Measurements from ENCODE around the gene NEO1. TPM values are rescaled to one million over a fixed set of nuclear protein-coding genes. Genes with fewer than 3 reads are reported as not detected.
A peak's percentile ranks its signal among the peaks of the same experiment; 100 is the strongest.

NEO1 gene
- polyA plus RNA-seq, 2 of the 4 experiments (the other 2 are of a cell fraction) = 29.1 to 30.3 TPM

DNA sequence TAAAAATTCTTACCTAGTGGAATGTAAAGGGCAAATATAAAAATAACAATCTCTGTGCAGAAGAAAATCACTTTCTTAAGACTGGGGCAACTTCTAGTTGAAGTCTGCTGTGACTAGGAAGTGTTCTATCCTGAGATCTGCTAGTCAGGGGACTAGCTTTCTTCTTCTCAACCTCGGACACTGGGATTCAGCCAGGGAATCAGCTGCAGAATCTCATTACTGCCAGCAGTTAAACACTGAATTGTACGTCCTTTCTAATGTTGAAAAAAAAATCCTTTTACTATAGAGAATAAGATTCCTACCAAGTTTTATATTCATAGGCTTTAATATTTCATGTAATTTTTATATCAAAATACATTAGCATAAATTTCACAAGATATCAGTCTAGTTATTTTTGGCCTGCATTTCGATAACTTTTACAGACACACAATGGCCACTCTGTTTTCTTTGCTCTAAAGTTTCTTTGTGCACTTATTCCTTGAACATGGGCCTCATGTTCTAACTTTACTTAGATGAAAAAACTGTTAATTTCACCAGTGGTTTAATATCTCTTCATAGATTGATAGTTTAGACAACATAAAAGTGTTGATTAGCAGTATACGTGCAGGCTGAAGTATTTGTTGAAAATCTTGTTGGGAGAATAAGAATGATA is 2.6 kb upstream of the NEO1 start:
- 90% methylated on average over 4 of the region's 4 CpGs for WGBS (ENCODE audit: missing lambda C conversion rate)
- H3K4me3 ChIP-seq = no peak overlapping the region
- CTCF ChIA-PET = interaction anchor here (1.2 to 2.0 kb wide), 2 partner anchors 12 to 254 kb away, joined by 3 to 4 read pairs; no protein-coding TSS in a partner anchor
- no peak for TF ChIP-seq HOXA7 (CRISPR knock-in tag; IDR thresholded peaks at IDR 0.05)
- no peak for TF ChIP-seq NFE2L2 (conservative IDR thresholded peaks at IDR 0.05; ENCODE audit: low read length)
- TF ChIP-seq EP300 (IDR thresholded peaks at IDR 0.05) = no peak
- no peak for TF ChIP-seq ZSCAN20 (CRISPR knock-in tag; IDR thresholded peaks at IDR 0.05)
- TF ChIP-seq, protein P1, sequence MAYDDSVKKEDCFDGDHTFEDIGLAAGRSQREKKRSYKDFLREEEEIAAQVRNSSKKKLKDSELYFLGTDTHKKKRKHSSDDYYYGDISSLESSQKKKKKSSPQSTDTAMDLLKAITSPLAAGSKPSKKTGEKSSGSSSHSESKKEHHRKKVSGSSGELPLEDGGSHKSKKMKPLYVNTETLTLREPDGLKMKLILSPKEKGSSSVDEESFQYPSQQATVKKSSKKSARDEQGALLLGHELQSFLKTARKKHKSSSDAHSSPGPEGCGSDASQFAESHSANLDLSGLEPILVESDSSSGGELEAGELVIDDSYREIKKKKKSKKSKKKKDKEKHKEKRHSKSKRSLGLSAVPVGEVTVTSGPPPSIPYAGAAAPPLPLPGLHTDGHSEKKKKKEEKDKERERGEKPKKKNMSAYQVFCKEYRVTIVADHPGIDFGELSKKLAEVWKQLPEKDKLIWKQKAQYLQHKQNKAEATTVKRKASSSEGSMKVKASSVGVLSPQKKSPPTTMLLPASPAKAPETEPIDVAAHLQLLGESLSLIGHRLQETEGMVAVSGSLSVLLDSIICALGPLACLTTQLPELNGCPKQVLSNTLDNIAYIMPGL (CRISPR knock-in tag; IDR thresholded peaks at IDR 0.05; ENCODE audit: borderline replicate concordance) = no peak
- no peak for TF ChIP-seq FOSL2 (IDR thresholded peaks at IDR 0.05)
- no peak for TF ChIP-seq FOSL2 (CRISPR knock-in tag; IDR thresholded peaks at IDR 0.05)
- TF ChIP-seq, protein P2, sequence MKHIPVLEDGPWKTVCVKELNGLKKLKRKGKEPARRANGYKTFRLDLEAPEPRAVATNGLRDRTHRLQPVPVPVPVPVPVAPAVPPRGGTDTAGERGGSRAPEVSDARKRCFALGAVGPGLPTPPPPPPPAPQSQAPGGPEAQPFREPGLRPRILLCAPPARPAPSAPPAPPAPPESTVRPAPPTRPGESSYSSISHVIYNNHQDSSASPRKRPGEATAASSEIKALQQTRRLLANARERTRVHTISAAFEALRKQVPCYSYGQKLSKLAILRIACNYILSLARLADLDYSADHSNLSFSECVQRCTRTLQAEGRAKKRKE (CRISPR knock-in tag; IDR thresholded peaks at IDR 0.05; ENCODE audit: low read depth) = no peak
- no peak for TF ChIP-seq GATA3 (IDR thresholded peaks at IDR 0.05; ENCODE audit: borderline replicate concordance)
- TF ChIP-seq, protein P3, sequence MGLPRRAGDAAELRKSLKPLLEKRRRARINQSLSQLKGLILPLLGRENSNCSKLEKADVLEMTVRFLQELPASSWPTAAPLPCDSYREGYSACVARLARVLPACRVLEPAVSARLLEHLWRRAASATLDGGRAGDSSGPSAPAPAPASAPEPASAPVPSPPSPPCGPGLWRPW (IDR thresholded peaks at IDR 0.05) = no peak
- TF ChIP-seq MAFK (IDR thresholded peaks at IDR 0.05; ENCODE audit: partially characterized antibody) = no peak
- no peak for TF ChIP-seq TP53 (CRISPR knock-in tag; IDR thresholded peaks at IDR 0.05)
- no peak for TF ChIP-seq EHMT2 (IDR thresholded peaks at IDR 0.05; ENCODE audit: low read depth)
- no peak for TF ChIP-seq KDM5A (IDR thresholded peaks at IDR 0.05)
- TF ChIP-seq ZC3H11A (IDR thresholded peaks at IDR 0.05) = no peak
- TF ChIP-seq NR3C1 (IDR thresholded peaks at IDR 0.05) = no peak
- peaks cover 13% of the 10 kb centered on the region for H3K4me1 ChIP-seq
- POLR2A ChIA-PET = no interaction called here
- peak; percentile 77 for FAIRE-seq
- no peak overlapping the region for H3K4me2 ChIP-seq
- no peak overlapping the region for H3K27ac ChIP-seq
- no peak for DNase-seq (ENCODE audit: low read depth in 1 of 2, low spot score in 1 of 2)
- ATAC-seq = no peak
- H3K9me3 ChIP-seq = no peaks in the 10 kb centered on the region

DNA sequence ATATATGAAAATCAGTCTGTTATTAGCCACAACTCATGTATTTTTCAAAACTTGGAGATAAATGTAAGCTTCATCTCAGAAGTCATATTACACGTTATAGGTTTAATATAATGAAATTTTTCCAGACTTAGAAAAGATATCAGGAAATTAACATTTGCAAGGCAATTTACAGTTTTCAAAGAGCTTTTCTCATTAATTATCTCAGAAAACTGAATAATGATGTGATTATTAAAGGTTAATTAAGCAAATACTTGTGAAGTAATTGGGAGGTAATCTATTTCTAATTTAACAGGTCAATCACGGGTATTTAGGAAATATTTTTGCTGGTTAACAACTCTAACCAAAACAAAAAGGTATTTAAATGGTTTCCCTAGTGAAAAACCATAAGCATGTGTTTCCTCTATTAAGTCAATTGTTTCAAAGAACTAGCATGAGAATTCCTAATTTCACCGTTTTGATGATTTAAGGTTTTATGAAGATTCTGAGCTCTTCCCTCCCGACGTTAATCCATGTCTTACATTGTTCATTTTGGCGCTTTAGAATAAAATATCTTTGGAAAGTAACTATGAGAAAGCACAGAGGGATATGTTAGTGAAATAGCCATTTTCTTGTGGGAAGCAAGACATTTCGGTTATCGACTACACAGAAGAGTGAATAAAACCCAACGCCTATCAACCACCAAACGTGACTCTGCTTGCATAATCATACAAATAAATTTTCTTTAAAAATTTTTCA is 1.5 kb upstream of the NEO1 start:
- no peaks in the 10 kb centered on the region for H3K9me3 ChIP-seq
- CTCF ChIA-PET = interaction anchor here (1.2 to 2.0 kb wide), 2 partner anchors 13 to 255 kb away, joined by 3 to 4 read pairs; no protein-coding TSS in a partner anchor
- FAIRE-seq (peak; percentile 32), ATAC-seq (no peak), DNase-seq (ENCODE audit: low read depth in 1 of 2, low spot score in 1 of 2) (no peak)
- 61% methylated on average over 10 of the region's 10 CpGs for WGBS (ENCODE audit: missing lambda C conversion rate)
- TF ChIP-seq, protein P4, sequence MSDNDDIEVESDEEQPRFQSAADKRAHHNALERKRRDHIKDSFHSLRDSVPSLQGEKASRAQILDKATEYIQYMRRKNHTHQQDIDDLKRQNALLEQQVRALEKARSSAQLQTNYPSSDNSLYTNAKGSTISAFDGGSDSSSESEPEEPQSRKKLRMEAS (IDR thresholded peaks at IDR 0.05) = no peak
- no peak for TF ChIP-seq HOXA7 (CRISPR knock-in tag; IDR thresholded peaks at IDR 0.05)
- TF ChIP-seq CEBPB (IDR thresholded peaks at IDR 0.05) = no peak; a peak in 1 of 4 replicates
- no peak for TF ChIP-seq FOSL2 (IDR thresholded peaks at IDR 0.05)
- no peak for TF ChIP-seq FOSL2 (CRISPR knock-in tag; IDR thresholded peaks at IDR 0.05)
- TF ChIP-seq POLR2AphosphoS2 (conservative IDR thresholded peaks at IDR 0.05; ENCODE audit: low read length) = no peak
- no peak for TF ChIP-seq HEYL (CRISPR knock-in tag; IDR thresholded peaks at IDR 0.05)
- no peak for TF ChIP-seq EHMT2 (IDR thresholded peaks at IDR 0.05; ENCODE audit: low read depth)
- peak overlapping the region; percentile 84 for H3K4me2 ChIP-seq
- peaks cover 13% of the 10 kb centered on the region for H3K4me1 ChIP-seq
- POLR2A ChIA-PET = no interaction called here
- H3K4me3 ChIP-seq = peak overlapping the region; percentile 89
- H3K27ac ChIP-seq = peak overlapping the region; percentile 81 to 91
